Ectodermal cell (in vitro differentiated cells): ENCODE measurements around the gene TEX22.

ENCODE experiments used
- H3K27ac ChIP-seq: 2 replicates; pipeline ENCODE4 v1.7.0; 2013; ENCODE audit warnings: mild to moderate bottlenecking, low read depth, low read length; ENCODE audit not compliant: insufficient read depth, poor library complexity, severe bottlenecking
- H3K27me3 ChIP-seq: 2 replicates; pipeline ENCODE4 v1.7.0; 2013; ENCODE audit warnings: mild to moderate bottlenecking, low read length; ENCODE audit not compliant: insufficient read depth, control insufficient read depth, poor library complexity, severe bottlenecking
- H3K36me3 ChIP-seq: one replicate; pipeline ENCODE4 v1.7.0; 2013; ENCODE audit warnings: low read length; ENCODE audit not compliant: control insufficient read depth, insufficient read depth
- H3K4me1 ChIP-seq: one replicate; pipeline ENCODE4 v1.7.0; 2013; ENCODE audit warnings: low read length; ENCODE audit not compliant: control insufficient read depth, insufficient read depth
- H3K4me3 ChIP-seq: 2 replicates; pipeline ENCODE4 v1.7.0; 2013; ENCODE audit warnings: low read depth, low read length, control low read depth; ENCODE audit not compliant: insufficient read depth
- H3K9me3 ChIP-seq: 2 replicates; pipeline ENCODE4 v1.7.0; 2013; ENCODE audit warnings: mild to moderate bottlenecking, low read length, moderate library complexity; ENCODE audit not compliant: control insufficient read depth
- WGBS, 2 experiments: methylation state at CpG; one replicate each; pipeline ENCODE4 v1.1.7; 2013; ENCODE audit warnings: missing lambda C conversion rate in 2 of 2; 5-methylcytosine and 5-hydroxymethylcytosine counted together

TEX22 gene

DNA sequence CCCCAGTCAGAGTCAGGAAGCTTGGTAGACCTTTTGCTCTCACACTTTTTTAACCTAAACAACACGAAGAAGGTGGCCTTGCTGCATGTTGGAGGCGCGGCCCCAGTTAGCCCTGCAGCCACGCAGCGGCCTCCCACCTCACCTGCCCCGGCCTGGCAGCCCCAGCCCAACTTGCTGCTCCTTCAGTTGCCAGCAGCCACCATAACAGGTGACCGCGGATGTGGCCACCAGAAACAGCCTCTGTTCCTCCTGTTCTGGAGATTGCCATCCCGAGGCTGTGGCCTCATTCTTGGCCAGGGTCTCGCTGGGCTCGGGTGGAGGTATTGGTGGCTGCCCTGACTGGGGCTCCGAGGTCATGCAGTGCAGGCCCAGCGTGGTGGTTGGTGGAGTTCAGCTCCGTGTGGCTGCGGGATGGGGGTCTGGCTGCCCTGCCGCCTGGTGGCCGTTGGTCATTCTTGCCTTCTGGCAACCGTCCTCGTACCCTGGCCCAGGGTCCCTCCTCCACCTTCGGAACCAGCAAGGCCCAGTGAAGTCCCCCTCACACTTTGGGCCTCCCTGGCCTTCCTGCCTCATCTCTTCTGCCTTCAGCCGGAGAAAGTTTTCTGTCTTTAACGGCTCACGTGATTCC lies 20.7 kb upstream of the TEX22 start:
- WGBS, 2 experiments: 85 to 88% methylated on average over 23 of the region's 23 CpGs
- Histone ChIP-seq H3K4me1 (no peaks in the 10 kb centered on the region), H3K36me3 (no peaks in the 10 kb centered on the region), H3K4me3 (no peak overlapping the region), H3K9me3 (no peaks in the 10 kb centered on the region), H3K27me3 (no peaks in the 10 kb centered on the region), H3K27ac (no peak overlapping the region)

DNA sequence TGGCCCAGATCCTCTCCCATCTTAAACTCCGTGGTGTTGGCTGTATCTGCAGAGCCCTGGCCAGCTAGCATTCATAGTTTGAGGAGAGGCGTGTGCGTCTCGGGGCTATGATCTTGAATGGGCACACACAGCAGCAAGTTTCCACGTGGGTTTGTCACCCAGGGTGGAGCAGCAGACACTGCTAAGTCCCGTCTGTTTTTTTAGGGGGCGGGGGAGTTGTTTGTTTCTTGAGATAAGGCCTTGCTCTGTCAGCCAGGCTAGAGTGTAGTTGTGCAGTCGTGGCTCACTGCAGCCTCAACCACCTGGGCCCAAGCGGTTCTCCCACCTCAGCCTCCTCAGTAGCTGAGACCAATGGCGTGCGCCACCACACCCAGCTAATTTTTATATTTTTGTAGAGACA lies 20.1 kb upstream of the TEX22 start:
- H3K27ac ChIP-seq: no peak overlapping the region
- WGBS, 2 experiments: 90 to 93% methylated on average over 11 of the region's 11 CpGs
- no peaks in the 10 kb centered on the region for H3K36me3 ChIP-seq
- no peak overlapping the region for H3K4me3 ChIP-seq
- H3K4me1 ChIP-seq: no peaks in the 10 kb centered on the region
- no peaks in the 10 kb centered on the region for H3K27me3 ChIP-seq
- H3K9me3 ChIP-seq: no peaks in the 10 kb centered on the region

DNA sequence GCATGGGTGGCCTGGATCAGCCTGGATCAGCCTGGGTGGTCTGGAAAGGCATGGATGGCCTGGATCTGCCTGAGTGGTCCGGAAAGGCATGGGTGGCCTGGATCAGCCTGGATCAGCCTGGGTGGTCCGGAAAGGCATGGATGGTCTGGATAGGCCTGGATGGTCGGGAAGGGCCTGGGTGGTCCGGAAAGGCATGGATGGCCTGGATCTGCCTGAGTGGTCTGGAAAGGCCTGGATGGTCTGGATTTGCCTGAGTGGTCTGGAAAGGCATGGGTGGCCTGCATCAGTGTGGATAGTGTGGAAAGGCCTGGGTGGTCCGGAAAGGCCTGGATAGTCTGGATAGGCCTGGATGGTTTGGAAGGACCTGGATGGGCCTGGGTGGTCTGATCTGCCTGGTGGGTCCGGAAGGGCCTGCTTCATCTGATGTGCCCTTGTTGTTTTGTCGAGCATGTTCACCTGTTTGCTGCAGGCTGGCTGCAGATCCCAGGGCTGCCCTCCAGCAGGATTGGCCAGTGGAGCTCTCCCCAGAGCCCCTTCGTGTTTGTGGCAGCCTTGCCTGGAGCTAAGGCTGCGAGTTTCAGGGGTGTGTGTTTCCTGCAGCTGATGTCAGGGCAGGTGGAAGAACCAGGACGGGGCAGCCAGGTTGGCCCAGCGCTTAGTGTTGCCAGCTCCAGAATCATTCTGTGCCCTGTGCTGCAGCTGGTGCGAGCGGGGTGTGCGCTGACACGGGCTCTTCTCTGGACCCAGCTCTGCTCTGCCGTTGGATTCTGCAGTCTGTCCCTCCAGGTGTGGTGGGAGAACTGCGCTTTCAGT lies 19.3 kb upstream of the TEX22 start:
- Histone ChIP-seq H3K4me1 (no peaks in the 10 kb centered on the region), H3K36me3 (no peaks in the 10 kb centered on the region), H3K27me3 (no peaks in the 10 kb centered on the region), H3K4me3 (no peak overlapping the region), H3K9me3 (no peaks in the 10 kb centered on the region), H3K27ac (no peak overlapping the region)
- WGBS, 2 experiments: 94% methylated on average over 17 of the region's 17 CpGs

DNA sequence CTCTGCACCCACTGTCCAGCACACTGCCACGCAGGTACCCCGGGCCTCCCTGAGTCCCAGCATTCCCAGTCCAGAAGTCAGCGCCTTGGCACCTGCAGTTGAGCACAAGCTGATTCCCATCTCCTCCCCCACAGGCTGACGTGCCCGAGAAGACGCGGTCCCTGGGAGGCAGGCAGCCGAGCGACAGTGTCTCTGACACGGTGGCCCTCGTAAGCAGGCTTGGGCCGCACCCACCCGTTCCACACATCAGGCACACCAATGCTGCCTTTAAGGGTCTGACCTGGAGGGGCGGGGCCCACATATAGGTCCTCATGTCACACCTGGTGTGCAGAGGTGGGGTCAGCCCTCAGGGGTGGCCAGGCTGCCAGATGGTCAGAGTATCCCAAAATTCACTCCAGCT lies 18.4 kb upstream of the TEX22 start:
- Histone ChIP-seq H3K4me1 (no peaks in the 10 kb centered on the region), H3K4me3 (no peak overlapping the region), H3K36me3 (no peaks in the 10 kb centered on the region), H3K9me3 (no peaks in the 10 kb centered on the region), H3K27me3 (no peaks in the 10 kb centered on the region), H3K27ac (no peak overlapping the region)
- WGBS, 2 experiments: 95 to 96% methylated on average over 14 of the region's 14 CpGs

GRCh38 chr14:105380756-105381155 lies 17.6 kb upstream of the TEX22 start:
- Histone ChIP-seq H3K27ac (no peak overlapping the region), H3K4me1 (no peaks in the 10 kb centered on the region), H3K4me3 (no peak overlapping the region), H3K9me3 (no peaks in the 10 kb centered on the region), H3K27me3 (no peaks in the 10 kb centered on the region), H3K36me3 (no peaks in the 10 kb centered on the region)
- WGBS, 2 experiments: 95 to 96% methylated on average over 19 of the region's 19 CpGs

- no peaks in the 10 kb centered on the region for H3K4me1 ChIP-seq
- H3K36me3 ChIP-seq: no peaks in the 10 kb centered on the region
- 92 to 93% methylated on average over 27 of the region's 27 CpGs for WGBS, 2 experiments
- H3K4me3 ChIP-seq: no peak overlapping the region
- H3K27me3 ChIP-seq: no peaks in the 10 kb centered on the region
- H3K9me3 ChIP-seq: no peaks in the 10 kb centered on the region
- H3K27ac ChIP-seq: no peak overlapping the region
Measured at GRCh38 chr14:105381446-105382342, 16.6 kb upstream of the TEX22 start.

GRCh38 chr14:105382343-105383082 lies 15.8 kb upstream of the TEX22 start:
- Histone ChIP-seq H3K27me3 (no peaks in the 10 kb centered on the region), H3K27ac (no peak overlapping the region), H3K9me3 (no peaks in the 10 kb centered on the region), H3K4me3 (no peak overlapping the region), H3K36me3 (no peaks in the 10 kb centered on the region), H3K4me1 (no peaks in the 10 kb centered on the region)
- WGBS, 2 experiments: 95 to 96% methylated on average over 26 of the region's 26 CpGs

DNA sequence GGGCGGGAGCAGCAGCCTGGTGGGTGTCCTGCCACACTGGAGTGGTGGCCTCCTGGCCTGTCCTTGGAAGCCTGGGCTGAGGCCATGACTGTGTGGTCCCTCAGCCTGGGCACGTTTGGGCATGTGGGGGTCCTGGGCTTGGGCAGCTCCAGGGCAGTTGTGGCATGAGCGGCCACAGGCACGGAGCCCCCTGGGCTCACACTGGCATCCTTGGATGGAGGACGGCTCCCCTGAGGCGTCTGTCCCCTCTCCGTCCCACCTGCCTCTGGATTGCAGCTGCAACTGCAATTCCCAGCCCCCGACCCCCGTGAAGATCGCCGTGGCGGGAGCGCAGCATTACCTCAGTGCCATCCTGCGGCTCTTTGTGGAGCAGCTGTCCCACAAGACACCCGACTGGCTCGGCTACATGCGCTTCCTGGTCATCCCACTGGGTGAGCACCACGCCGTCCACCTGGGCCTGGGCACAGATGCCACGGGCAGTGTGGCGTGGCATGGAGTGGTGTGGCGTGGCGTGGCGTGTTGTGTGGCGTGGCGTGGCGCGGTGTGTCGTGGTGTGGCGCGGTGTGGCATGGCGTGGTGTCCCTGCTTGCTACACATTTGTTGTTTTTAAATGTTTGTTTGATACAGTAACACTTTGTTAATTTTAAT lies 15.1 kb upstream of the TEX22 start:
- Histone ChIP-seq H3K4me3 (no peak overlapping the region), H3K4me1 (no peaks in the 10 kb centered on the region), H3K27ac (no peak overlapping the region), H3K36me3 (no peaks in the 10 kb centered on the region), H3K27me3 (no peaks in the 10 kb centered on the region), H3K9me3 (no peaks in the 10 kb centered on the region)
- 91 to 95% methylated on average over 32 of the region's 32 CpGs for WGBS, 2 experiments

DNA sequence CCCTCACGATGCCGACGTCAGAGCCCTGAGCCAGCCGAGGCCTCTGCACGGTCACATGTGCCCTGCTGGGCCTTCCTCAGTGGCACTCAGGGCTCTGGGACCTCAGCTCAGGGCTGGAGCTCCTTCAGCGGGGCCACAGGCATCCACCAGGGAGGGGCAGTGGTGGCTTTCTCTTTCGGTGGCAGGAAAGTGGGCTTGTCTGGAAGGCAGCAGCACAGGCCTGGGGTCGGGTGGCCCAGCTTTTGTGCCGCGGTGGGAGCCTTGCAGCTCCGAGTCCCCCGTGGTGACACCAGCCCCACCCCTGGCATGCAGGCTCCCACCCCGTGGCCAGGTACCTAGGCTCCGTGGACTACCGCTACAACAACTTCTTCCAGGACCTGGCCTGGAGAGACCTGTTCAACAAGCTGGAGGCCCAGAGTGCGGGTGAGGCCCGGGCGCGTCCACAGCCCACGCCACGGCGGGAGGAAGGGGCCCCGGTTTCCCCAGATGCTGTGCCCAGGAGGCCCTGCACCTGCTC lies 14.2 kb upstream of the TEX22 start:
- Histone ChIP-seq H3K4me3 (no peak overlapping the region), H3K4me1 (no peaks in the 10 kb centered on the region), H3K9me3 (no peaks in the 10 kb centered on the region), H3K27me3 (no peaks in the 10 kb centered on the region), H3K36me3 (no peaks in the 10 kb centered on the region), H3K27ac (no peak overlapping the region)
- 94 to 95% methylated on average over 23 of the region's 23 CpGs for WGBS, 2 experiments
